ENCODE measurements around the gene NDUFS6.

Gene NDUFS6

DNA sequence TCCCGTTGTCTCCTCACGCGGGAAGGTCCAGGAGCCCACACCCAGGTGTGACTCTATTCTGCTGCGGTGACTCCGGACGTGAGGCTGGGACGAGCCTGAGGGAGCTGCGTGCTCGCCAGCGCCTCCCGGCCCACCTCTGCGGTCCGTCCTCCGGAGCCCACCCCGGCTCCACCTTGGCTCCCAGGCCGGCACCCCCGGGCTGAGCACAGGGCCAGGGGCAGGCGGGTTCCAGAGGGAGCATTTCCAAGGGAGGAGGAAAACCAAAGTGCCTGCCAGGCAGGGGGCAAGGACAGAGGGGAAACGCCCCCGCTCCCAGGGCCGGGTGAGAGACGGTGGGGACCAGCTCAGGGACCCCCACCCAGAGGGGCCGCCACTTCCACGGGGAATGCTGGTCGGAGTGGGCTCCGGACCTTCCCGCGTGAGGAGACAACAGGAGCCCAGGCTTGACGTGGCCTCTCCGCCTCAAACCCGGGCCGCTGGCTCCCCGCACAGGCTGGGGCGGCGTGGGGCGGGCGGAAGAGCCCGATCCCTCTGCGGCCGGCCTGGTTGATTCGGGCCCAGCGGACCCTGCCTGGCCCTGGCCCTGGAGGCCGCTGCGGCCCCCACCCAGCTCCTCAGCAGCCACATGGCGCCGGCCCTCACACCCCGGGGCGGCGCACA lies 55.5 kb downstream of the NDUFS6 start:
- DNase-seq = no peak

DNA sequence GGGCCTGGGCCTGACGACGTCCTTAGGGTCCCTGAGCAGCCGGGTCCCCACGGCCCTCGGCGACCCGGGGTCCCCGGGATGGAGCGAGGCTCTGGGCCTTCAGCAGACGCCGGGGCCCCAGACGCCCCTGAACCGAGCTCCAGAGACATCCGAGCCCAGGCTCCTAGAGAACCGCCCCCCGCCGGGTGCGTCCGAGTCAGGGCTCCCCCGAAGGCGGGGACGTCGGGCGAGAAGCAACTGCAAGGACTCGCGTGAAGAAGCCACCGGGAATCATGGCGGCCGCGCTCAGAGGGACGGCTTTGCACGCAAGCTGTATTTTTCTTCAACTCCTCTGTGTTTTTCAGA lies 56.0 kb downstream of the NDUFS6 start:
- DNase-seq = no peak

DNA sequence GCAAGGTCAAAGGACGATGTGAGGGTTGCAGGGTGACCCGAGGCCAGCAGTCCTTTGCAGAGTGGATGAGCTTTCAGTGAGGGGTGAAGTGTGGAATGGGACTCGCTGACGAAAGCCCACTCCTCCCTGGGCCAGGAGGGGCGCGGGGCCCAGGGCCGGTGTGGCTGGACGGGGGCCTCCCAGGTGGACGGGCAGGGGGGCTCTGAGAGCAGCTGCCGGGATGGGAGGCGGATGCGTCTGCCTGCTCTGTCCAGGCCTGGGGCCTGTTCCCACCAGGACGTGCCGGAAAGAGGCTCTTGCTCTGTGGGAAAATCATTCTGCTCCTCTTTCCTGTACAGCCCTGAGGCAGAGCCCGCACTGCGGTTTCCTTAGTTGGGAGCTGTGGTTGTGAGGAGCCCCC lies 57.2 kb downstream of the NDUFS6 start:
- DNase-seq = no peak

DNA sequence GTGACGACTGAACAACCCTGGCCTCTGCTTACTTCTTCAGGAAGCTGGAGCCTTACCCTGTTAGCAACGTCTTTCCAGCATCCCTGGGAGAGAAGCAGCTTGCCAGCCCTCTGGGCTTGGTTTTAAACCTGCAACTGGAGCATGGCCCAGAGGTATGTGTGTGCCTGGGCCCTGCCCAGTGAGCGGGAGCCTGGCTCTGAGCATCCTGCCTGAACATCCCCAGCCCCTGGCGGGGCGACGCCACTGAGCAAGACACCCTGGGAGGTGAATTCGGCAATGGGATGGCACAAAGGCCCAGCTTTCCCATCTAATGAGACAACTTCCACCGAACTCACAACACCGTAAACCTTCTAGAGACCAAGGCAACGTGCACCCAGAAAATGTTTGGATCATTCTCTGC lies 57.9 kb downstream of the NDUFS6 start:
- no peak for DNase-seq

DNA sequence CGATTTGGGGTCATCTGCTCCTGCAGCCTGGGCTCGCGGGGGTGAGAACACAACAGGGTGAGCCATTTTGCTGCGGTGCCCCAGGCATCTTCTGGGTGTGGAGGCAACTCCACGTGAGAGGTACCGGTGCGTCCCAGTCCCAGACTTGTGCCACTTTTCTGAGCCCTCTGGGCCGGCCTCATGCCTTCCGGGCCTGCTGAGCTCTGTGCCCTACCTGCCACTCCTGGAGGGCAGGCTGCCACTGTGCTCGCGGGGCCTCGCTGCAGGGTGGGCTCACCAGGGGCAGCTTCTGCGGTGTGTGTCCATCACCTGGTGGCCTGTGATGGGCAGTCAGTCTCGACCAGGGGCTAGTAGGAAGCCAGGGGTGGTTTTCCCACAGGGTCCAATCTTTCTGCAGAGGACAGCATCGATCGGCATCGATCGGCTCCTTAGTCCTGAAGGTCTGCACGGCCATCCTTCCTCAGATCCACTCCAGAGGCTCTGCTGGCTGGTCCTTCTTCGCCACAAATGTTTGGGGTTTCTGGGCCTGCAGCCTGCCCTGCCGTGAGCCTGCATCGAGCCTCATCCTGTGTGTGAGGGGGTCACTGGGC lies 58.9 kb downstream of the NDUFS6 start:
- no peak for DNase-seq

DNA sequence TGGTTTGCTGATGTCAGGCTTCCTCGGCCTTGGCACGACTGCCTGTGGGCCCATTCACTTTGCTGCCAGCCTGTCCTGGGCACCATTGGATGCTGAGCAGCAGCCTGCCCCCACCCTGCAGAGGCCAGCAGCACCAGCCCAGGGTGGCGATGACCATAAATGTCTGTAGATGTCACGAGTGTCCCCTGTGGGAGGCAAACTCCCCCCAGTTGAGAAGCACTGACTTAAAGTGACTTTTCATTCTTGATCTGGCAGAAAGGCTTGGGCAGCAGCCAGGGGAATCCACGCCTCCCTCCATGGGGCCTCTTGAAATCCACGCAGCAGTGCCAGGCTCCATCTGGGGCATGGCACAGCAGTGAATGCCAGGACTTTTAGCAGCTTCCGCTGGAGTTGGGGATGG lies 59.7 kb downstream of the NDUFS6 start:
- no peak for DNase-seq

DNA sequence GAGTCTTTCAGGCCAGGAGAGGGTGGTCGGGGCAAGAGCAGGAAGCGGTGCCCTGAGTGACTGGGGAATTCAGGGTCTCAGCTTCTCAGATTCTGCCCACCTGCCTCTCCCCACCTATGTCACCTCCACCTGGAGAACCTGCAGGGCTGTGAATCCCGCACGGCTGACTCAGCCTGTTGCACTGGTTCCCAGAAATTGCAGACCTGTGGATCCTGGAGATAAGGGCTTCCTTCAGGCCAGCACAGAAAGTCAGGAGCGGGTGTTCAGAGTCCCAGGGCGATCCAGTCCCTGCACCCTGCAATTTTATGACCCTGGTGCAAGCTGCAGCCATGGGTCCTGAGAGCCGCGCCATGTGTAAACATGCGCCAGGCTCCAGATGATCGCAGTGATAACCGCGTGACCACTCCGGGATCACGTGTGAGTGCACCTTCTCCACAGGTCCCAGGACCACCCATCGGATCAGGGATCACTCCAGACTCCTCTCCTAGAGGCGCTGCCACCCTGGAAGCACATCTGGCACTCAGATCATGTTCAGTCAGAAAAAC lies 63.8 kb downstream of the NDUFS6 start:
- DNase-seq = no peak

DNA sequence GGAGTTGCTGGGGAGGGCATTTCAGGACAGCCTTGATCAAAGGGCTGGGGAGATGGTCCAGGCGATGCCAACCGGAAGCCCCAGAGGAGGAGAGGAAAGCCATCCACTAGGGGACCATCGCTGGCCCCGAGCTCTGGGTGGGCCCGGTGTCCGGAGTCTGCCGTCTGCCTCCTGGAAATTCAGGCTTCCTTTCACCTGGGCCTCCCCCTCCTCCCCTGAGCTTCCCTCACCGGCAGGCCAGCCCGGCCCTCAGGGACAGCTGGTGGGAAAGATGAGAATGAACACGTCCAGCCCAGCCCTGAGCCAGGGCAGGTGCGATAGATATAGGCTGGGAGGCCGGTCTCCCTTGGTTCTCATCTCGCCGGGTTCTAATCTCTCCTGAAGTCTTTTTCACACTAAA lies 64.3 kb downstream of the NDUFS6 start:
- no peak for DNase-seq

All from T-helper 9 cell (primary cell).